ENCODE data around the gene GREB1L.

GRCh38 chr18:21298351-21298750, 56.3 kb downstream of the GREB1L start:
- TF ChIP-seq POLR2A (IDR thresholded peaks at IDR 0.05; ENCODE audit: low read length) (no peak), SMC3 (IDR thresholded peaks at IDR 0.05) (no peak), KDM5A (IDR thresholded peaks at IDR 0.05) (no peak), CTCF (IDR thresholded peaks at IDR 0.05) (no peak), RAD21 (conservative IDR thresholded peaks at IDR 0.05 in 1 of 2, IDR thresholded peaks at IDR 0.05 in 1 of 2) (no peak), EP300 (IDR thresholded peaks at IDR 0.05) (no peak), RFX5 (IDR thresholded peaks at IDR 0.05) (no peak), HDAC2 (IDR thresholded peaks at IDR 0.05) (no peak), E2F6 (IDR thresholded peaks at IDR 0.05; ENCODE audit: borderline replicate concordance, low read depth) (no peak)

Measured in A549 (cell line).